ENCODE results near the gene GLT1D1.

The GLT1D1 gene

DNA sequence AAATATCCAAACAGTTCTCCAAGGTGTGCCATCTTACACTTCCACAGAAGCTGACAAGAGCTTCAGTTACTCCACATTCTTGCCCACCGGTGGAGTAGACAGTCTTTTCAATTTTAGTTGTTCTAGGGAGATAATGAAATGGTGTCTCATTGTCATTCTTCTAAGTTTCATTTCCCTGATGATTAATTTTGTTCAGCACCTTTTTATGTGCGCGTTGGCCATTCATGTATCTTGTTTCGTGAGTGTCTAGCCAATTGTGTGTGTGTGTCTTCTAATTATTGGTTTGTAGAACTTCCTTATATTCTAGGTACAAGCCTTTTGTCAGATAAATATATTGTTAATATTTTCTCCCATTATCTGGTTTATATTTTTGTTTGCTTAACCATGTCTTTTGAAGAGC, 63.1 kb downstream of the GLT1D1 start:
- no peak for DNase-seq

DNA sequence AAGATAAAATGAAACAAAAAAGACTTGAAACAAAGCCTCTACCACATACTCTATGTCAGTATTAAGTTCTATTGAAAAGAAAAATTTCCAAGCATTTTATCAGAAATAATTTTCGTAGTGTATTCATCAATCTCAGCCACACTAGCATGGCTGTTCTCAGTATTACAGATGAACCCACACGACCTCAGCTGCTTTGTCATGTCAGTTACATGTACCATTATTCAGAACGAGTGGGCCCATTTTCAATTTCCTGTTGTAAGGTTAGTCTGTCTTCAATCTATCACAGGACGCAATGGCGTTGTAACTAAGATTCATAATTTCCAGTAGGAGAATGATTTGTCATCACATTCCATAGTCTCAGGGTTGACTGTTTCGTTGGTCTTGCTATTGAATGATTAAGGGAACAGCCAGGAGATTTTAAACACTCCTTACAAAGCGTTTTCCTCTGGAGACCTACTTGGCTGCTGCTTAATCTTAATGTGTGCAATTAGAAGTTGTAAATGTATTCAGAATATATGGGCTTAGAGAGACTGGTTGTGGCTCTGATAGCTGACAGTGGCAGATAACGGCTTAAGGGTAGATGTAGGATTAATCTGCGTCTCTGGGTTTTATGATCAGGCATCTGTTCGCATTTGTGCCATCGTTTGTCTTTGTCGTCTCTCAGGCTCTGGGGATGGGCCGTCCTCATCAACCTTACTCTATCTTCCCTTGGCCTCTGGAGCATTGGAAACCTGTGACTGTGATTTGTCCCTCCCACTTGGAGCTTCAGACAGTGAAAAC, 65.4 kb downstream of the GLT1D1 start:
- no peak for DNase-seq

DNA sequence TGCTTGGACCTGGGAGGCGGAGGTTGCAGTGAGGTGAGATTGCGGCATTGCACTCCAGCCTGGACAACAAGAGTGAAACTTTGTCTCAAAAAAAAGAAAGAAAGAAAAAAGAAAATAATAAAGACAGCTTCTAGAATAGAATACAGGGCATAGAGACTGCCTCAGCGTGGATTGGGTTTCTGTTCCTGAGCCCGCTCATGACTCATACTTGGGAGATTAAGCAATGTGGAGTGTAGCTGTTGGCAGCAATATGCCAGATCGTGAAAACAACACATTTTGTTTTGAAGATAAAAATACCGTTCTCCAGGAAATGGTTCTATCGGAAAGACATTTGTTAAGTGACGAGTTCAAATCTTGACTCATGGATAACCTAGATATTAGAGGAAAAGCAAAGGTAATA, 67.2 kb downstream of the GLT1D1 start:
- DNase-seq, result peak; percentile 77

DNA sequence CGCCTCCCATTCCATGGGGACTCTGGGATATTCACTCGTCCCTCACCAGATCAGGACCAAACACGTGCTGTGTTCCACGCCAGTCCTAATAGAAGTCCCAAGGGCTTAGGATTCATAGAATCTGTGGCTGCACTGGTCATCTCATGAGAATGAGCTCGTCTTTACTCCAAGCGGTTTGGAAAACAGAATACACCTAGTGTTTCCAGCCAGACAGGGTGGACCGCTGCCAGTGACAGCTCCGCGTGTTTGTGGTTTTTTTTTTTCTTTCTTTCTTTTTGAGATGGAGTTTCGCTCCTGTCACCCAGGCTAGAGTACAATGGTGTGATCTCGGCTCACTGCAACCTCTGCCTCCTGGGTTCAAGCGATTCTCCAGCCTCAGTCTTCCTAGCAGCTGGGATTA, 75.1 kb downstream of the GLT1D1 start:
- no peak for DNase-seq

DNA sequence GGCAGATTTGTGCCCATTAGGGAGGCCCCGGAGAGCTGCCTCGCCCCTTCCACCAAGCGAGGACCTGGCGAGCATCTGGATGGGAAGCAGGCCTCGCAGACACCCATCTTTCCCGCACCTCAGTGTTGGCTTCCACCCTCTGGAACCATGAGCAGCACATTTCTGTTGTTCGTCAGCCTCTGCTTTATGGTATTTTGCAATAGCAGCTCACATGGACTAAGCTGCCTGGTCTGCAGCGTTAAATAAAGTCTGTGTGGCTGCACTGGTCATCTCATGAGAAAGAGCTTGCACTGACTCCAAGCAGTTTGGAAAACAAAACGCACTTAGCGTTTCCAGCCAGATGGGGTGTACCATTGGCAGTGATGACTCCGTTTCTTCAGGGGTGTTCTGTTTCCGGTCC, 75.8 kb downstream of the GLT1D1 start:
- no peak for DNase-seq

DNA sequence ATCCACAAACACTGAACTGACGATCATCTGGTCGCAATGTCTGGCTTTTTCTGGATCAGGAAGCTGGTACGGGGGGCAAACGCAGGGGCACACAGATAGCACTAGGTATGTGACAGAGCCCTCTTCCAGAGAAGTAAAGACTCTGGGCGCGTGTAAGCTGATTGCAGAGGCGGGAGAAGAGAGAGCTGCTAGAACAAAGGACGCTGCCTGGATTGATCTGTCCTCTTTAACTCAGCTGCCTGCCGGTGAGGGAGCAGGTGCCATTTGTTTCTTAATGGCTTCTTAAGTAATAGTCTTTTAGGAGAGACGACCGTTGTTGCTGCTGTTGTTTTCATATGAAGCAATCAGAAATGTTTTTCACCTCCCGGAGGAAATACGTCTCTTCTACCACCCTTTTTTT, 77.3 kb downstream of the GLT1D1 start:
- DNase-seq, result no peak

DNA sequence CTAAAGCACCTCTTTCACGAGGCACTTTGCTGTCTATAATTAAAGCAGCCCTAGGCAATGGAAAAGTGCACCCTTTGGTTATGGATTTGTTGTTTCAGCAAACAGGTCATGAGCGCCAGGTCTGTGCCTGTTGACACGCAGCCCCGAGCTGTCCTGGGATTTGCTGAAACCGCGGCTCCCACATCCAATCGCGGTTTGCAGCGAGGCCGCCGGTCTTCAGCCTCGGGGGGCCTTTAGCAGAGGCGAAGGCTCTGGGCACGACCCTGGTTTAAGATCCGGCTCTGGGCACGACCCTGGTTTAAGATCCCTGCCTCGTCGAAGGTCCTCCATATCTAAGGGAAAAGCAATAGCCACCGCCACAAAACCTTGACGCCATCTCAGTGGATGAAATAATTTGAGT, 79.2 kb downstream of the GLT1D1 start:
- no peak for DNase-seq

DNA sequence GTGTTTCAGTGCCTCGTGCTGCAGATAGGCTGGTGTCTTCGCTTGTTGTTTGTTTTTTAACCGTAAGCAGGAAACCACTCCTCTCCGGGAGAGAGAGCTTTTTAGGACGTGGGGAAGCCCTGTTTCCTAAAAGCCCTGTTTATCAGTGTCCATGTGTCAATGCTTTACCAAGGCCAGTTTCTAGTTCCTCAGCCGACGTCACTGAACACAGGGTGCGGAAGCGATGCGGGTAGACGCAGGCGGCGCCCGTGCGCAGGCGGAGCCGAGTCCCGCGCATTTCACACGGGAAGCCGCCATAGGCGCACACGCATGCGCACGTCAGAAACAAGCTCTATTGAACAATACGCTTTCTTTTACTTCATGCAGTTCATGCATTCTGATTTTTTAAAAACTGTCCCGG, 79.8 kb downstream of the GLT1D1 start:
- no peak for DNase-seq

DNA sequence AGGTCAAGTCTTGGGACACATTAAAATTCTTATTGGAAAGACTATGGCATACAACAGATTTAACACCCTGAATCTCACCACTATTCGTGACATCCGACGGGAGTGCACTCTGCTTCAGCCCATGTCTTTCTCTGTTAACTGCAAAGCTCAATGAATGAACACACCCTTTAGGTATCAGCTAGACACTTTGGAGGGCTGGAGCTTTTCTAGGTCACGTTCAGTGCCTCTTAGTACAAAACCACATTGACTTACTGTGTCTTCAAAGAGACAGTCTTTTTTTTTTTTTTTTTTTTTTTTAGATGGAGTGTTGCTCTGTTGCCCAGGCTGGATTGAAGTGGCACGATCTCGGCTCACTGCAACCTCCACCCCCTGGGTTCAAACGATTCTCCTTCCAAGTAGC, 80.6 kb downstream of the GLT1D1 start:
- no peak for DNase-seq

DNA sequence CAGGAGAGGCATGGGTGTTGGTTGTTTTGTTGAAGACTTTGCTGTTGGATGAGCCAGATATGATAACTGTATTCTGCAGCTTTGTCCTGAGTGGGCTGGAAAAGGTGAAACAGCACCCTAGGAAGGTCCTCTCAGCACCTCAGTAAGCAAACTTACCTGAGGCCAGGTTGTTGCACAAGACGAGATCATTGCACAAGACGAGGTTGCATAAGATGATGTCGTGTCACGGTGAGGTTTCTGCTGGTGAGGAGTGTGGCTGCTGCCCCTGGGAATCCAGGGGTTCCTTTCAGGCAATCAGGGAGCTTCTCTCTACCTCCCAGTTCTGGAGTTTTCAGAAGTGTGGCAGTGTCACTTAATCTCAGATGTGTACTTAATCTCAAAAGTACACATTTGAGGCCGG, 85.6 kb downstream of the GLT1D1 start:
- no peak for DNase-seq

DNA sequence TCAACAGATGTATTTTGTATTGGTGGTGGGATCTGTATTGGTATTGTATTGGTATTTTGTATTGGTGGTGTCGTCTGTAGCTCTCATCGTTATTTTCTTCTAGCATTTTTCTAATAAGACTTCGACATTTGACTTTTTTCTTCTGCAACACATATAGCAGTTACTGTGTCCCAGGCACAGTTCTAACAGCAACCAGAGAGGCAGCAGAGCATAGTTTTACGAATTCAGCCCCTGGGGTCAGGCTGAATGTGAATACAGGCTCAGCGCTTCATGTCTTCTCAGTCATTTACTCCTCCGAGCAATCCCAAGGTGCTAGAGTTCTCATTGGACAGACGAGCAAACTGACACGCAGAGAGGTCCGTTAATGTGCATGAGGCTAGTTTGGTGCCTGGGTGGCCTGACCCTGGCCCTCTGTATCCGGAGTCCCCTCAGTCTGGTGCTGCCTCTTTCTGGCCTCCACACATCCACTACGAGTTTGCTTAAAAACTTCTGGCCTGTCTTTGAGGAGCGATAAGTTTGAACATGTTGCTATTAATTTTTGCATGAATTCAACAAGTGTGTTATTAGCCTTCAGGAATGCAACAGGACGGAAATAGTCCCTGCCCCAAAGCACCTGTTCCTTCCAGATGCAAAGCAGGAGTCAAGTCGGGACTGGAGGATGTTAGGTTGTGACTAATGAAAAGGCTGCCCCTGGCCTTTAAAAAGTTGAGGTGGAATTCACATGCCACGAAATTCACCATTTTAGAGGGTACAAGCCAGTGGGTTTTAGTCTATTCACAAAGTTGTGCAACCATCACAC, 87.0 kb downstream of the GLT1D1 start:
- no peak for DNase-seq

DNA sequence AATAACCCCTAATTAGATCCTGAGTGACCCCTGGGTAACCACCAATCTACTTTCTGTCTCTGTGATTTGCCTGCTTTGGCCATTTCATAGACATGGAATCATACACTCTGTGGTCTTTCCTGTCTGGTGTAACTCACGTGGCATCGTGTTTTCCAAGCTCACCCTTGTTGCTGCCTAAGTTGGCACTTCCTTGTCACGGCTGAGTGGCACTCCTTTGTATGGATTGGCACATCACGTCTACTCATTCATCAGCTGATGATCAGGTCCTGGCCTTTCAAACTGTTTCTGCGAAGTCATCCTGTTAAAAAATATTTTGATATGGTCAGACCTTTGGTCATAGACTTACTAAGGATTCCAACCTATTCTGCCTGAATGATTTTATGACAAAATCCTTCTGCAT, 87.7 kb downstream of the GLT1D1 start:
- DNase-seq, result no peak

DNA sequence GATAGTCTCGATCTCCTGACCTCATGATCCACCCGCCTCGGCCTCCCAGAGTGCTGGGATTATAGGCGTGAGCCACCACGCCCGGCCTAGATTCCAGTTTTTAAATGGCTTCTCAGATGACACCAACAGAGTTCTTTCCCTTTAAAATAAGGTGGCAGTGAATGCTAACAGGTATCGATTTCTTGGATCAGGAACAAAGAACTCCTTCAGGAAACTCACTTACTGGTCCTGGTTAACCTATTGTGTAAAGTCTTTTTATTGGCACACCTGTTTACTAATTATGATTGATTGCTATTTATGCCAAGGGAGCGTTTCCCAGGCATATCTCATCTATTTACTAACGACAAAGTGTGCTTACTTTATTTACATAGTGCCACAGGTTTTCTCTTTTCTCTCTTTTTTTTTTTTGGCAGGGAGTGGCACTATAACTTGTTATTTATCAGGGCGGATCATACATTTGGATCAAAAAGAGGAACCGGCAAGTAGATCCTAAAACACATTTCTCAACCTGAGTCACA, 89.7 kb downstream of the GLT1D1 start:
- DNase-seq, result no peak

DNA sequence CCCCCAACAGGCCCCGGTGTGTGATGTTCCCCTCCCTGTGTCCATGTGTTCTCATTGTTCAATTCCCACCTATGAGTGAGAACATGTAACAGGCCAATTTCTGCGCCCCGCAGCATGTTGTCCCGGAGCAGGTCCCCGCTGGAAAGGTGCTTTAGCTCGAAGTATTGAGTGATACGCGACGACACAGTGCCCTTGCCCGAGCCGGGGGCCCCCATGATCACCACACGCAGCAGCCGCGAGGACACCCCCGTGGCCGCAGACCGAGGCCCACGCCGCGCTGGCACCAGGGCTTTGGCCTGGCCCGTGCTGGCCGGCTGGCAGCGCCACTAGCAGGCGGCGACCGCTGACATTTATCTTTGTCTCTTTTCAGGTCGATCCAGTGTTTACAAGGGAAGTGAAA, 91.7 kb downstream of the GLT1D1 start:
- no peak for DNase-seq

DNA sequence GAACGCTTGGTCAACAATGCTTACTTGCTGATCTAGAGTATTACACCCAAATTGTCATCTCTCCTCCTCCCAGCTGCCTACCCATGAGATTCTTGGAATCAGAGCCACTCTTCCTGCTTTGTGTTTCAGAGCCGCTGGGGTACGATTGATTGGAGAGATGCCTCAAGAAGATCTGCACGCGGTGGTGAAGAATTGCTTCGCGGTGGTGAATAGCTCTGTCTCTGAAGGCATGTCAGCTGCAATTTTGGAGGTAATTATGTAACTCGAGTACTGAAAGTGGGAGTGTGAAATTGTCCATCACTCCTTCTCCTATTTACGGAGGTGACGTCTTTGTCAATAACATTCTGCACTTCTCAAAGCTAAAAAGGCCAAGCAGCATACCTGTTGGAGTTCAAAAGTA, 93.9 kb downstream of the GLT1D1 start:
- no peak for DNase-seq

DNA sequence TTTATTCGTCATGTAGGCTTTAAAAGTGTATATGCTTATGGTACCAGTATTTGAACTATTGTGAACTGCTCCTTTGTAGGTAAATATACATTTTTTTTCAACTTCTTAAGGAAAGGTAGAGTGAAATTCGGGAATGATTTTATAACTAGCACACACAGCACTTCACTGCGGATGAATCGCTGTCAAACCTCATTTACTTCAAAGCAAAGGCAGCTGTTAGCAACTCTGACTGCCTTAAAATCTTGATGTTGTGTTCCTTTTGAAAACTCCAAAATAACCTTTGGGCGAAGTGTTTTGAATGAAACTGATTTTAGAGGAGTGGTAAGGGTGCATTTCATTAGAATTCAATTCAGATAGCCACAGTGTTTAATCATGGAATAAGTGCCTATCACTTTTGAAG, 95.8 kb downstream of the GLT1D1 start:
- DNase-seq, result no peak

DNA sequence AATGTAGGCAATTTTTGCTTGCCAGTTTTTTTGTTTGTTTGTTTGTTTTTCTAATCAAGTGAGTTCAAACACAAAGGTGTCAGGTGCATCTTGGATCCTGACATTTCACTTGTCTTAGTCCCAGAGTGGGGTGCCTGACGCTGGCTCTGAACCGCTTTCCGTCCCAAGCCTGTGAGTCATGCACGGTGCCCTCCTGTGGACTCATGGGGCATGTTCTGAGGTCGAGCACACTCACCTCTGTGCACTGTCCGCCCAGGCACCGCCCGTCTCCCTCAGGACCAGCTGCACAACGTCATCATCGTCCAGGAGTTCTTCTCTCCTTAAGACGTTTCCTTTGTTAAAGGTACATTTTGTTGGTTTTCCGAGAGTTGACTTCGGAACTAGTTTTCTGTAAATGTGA, 98.2 kb downstream of the GLT1D1 start:
- no peak for DNase-seq

DNA sequence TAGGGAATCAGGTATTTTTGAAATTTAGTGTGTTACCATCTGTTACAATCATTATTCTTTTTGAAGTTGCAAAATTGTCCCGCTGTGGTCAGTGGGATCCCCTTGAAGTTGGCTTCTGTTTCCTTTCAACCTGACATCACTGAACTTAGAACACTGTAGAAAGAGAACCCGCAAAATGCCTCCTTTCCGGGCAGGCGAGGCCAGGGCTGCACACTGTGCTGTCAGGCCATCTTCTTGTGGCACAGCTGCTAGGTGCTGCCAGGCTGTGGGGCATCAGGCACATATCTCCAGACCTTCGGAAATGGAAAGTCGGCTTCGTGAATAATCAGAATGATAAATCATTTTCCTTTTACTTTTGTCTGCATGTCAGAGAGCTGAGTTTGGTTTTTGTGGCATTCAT, 103.5 kb downstream of the GLT1D1 start:
- DNase-seq, result no peak

DNA sequence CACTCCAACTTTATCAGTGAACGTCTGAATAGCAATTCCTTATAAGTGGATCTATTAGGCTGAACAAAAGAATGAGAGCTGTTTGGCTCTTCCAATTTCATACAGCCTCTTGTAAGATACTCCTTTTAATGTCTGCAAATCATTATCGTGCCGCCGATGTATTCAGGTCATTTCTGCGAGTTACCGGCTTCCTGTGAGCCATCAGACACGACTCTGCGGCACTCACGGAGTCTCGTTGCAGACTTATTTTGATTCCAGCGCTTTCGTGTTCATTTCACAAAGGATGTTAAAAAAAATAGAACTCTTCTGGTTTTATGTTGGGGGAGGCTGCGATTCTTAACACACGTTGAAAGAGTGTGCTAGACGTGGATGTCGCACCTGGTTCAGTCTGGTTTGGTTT, 106.6 kb downstream of the GLT1D1 start:
- DNase-seq, result no peak

DNA sequence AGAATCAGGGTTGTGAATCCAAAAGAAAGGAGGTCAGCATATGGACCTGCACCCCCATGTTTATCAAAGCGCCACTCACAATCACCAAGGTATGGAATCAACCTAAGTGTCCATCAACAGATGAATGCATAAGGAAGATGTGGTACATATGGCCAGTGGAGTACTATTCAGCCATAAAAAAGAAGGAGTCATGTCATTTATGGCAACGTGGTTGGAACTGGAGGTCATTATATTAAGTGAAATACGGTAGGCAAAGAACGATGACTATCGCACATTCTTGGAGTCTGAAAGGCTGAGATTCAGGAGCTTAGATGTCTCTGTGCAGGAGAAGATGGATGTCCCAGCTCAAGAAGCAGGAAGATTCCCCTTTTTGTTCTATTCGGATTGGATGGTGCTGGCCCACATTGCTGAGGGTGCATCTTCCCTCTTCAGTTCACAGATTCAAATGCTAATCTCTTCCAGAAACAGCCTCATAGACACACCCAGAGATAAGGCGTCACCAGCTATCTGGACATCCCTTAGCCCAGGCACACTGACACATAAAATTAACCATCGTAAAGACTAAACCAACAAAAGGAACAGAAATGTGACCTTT, 108.1 kb downstream of the GLT1D1 start:
- no peak for DNase-seq

DNA sequence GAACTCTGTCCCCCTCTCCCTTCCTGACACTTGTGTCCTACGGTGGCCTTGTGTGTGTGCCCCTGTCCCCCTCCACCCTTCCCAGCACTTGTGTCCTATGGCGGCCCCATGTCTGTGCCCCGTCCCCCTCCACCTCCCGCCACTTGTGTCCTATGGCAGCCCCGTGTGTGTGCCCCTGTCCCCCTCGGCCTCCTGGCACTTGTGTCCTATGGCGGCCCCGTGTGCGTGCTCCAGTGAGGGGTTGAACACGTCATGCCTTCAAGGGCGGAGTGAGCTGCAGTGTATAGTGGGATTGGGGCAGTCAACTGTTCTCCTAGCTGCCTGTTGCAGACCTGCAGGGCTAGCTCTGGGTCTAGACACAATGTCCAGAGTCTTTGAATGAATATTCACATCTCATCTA, 108.7 kb downstream of the GLT1D1 start:
- no peak for DNase-seq

DNA sequence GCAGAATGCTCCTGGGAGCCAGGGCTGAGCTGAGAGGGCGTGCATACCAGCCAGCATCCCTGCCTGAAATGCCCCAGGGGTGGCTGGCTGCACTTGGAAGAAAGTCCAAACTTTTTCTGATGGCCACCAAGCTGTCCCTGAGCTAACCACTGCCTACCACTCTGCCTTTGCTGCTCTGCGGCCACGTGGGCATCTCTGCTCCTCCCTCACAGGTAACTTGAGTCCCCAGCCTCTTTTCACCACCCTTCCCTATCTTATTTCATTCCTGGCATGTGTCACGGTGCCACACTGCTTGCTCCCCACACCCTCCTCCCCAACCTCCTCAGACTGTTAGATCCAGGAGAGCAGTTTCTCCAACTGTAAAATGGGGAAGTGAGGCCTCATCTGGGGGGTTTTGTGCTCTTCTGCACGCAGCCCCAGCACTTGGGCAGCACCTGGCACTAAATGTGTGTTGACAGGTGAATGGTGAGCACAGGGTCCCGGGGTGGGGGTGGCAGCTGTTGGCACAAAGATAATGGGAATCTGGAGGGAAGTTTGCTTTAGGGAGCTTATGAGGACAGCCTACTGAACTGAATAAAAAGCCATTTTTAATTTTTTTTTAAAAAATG, 113.0 kb downstream of the GLT1D1 start:
- no peak for DNase-seq

DNA sequence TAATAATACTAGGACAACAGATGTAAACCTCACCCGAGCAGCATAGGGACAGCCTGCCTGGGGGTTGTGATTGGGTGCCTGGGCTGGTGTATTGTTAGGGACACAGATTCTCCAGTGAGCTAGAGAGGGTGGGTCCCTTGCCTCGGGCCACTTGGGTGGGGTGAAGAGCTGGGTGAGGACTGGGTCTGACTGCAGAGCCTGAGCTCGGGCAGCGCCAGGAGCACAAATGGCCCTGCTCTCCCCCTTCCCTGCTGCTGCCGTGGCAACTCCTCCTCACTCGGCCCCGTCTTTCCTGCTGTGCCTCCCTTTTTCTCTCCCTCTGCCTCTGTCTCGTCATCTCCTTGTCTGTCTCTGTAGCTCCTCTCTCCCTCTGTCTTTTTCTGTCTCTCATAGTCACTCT, 115.4 kb downstream of the GLT1D1 start:
- no peak for DNase-seq

Measured in SIG-M5 (cell line).